NCI-H2029 treated with DMSO at 0.1 percent for 48 hours (cell line): ENCODE data around the gene PSMC6.

ENCODE experiments used
- DNase-seq: peaks from one replicate; lab custom pipeline; 2025; lab: John Stamatoyannopoulos, UW

PSMC6 gene

GRCh38 chr14:52706724-52707706 lies at the start of gene PSMC6:
PSMC6 (plus strand) TSS chr14:52707200; CDS start chr14:52707220, 20 bp downstream.
- DNase-seq, result peak; percentile 97

GRCh38 chr14:52660325-52660724 lies 46.7 kb upstream of the PSMC6 start:
- no peak for DNase-seq

- no peak for DNase-seq
Observed at GRCh38 chr14:52660832-52661231, 46.2 kb upstream of the PSMC6 start.

- DNase-seq, result no peak
Observed at GRCh38 chr14:52661314-52661713, 45.7 kb upstream of the PSMC6 start.

GRCh38 chr14:52663850-52664249 lies 43.1 kb upstream of the PSMC6 start:
- no peak for DNase-seq

- DNase-seq, result no peak
Observed at GRCh38 chr14:52678591-52678990, 28.4 kb upstream of the PSMC6 start.

GRCh38 chr14:52683985-52684520 lies 22.9 kb upstream of the PSMC6 start:
- no peak for DNase-seq

- no peak for DNase-seq
Observed at GRCh38 chr14:52686176-52686575, 20.8 kb upstream of the PSMC6 start.

- DNase-seq, result peak; percentile 19
Observed at GRCh38 chr14:52690983-52691760, 15.8 kb upstream of the PSMC6 start.

- no peak for DNase-seq
Observed at GRCh38 chr14:52692248-52692962, 14.6 kb upstream of the PSMC6 start.

GRCh38 chr14:52693036-52693435 lies 14.0 kb upstream of the PSMC6 start:
- no peak for DNase-seq

- DNase-seq, result no peak
Observed at GRCh38 chr14:52693532-52693931, 13.5 kb upstream of the PSMC6 start.

- DNase-seq, result peak; percentile 36
Observed at GRCh38 chr14:52694761-52695480, 12.1 kb upstream of the PSMC6 start.

GRCh38 chr14:52695481-52696091 lies 11.4 kb upstream of the PSMC6 start, which contains the start of gene ERO1A:
ERO1A (minus strand) TSS chr14:52695558; CDS start chr14:52695481, 77 bp downstream.
- DNase-seq, result peak; percentile 69

- DNase-seq, result peak; percentile 30
Observed at GRCh38 chr14:52700701-52701172, 6.3 kb upstream of the PSMC6 start.

GRCh38 chr14:52701223-52701622 lies 5.8 kb upstream of the PSMC6 start:
- DNase-seq, result no peak

- DNase-seq, result peak; percentile 48
Observed at GRCh38 chr14:52703225-52703624, 3.8 kb upstream of the PSMC6 start.

GRCh38 chr14:52703664-52704063 lies 3.3 kb upstream of the PSMC6 start:
- no peak for DNase-seq

GRCh38 chr14:52706286-52706685 lies 714 bp upstream of the PSMC6 start:
- peak; percentile 83 for DNase-seq

GRCh38 chr14:52711666-52712065 lies 4.7 kb downstream of the PSMC6 start:
- DNase-seq, result no peak
